Skeletal muscle tissue (tissue), 4 donors: Measurements from ENCODE around the gene NFE2L2. TPM values are rescaled to one million over a fixed set of nuclear protein-coding genes. Genes with fewer than 3 reads are reported as not detected.

Source experiments
- H3K27ac ChIP-seq: one replicate; pipeline ENCODE4 v1.7.0; 2013; ENCODE audit warnings: mild to moderate bottlenecking, low read depth, low read length, inconsistent platforms
- H3K27me3 ChIP-seq, 3 donors: one replicate each; pipeline ENCODE4 v1.7.0; 2013; ENCODE audit warnings: low read length in 3 of 3; ENCODE audit not compliant: control insufficient read depth in 3 of 3, insufficient read depth in 3 of 3
- H3K36me3 ChIP-seq, 3 donors: one replicate each; pipeline ENCODE4 v1.7.0; 2013; ENCODE audit warnings: low read length in 3 of 3; ENCODE audit not compliant: control insufficient read depth in 3 of 3, insufficient read depth in 3 of 3
- H3K4me1 ChIP-seq, 3 donors: one replicate each; pipeline ENCODE4 v1.7.0; 2013; ENCODE audit warnings: low read length in 3 of 3, mild to moderate bottlenecking in 3 of 3; ENCODE audit not compliant: control insufficient read depth in 3 of 3, insufficient read depth in 3 of 3
- H3K4me3 ChIP-seq, 3 donors: one replicate each; pipeline ENCODE4 v1.7.0; 2013; ENCODE audit warnings: low read length in 3 of 3
- H3K9ac ChIP-seq, 3 donors: one replicate each; pipeline ENCODE4 v1.7.0; 2013; ENCODE audit warnings: low read length in 3 of 3, mild to moderate bottlenecking in 3 of 3, moderate library complexity in 2 of 3, low read depth in 1 of 3
- H3K9me3 ChIP-seq, 3 donors: one replicate each; pipeline ENCODE4 v1.7.0; 2013; ENCODE audit warnings: low read length in 3 of 3; ENCODE audit not compliant: control insufficient read depth in 3 of 3
- total RNA-seq: library from RNA; depleted of rRNA; stranded (reverse); fragments of >200 nt; gene quantifications from one replicate; pipeline ENCODE4 v1.2.3, GENCODE V29; 2014
- donor health status: Osteomylitis.

Gene NFE2L2
- total RNA-seq, 1 donor from 2014 or later = 21.4 TPM

- H3K4me3 ChIP-seq = peak overlapping the region in 2 of 3 donors; percentile 24 to 41
- peaks cover 0 to 3% (median 0%) of the 10 kb centered on the region in 3 donors for H3K36me3 ChIP-seq
- peaks cover 28 to 54% (median 38%) of the 10 kb centered on the region in 3 donors for H3K4me1 ChIP-seq
- H3K9me3 ChIP-seq = no peaks in the 10 kb centered on the region
- peak overlapping the region; percentile 4 for H3K27ac ChIP-seq
- H3K27me3 ChIP-seq = no peaks in the 10 kb centered on the region
- H3K9ac ChIP-seq = peak overlapping the region in 2 of 3 donors; percentile 16 to 55
Observed at GRCh38 chr2:177260379-177260778, 4.1 kb downstream of the NFE2L2 start.

GRCh38 chr2:177258059-177258458 lies 6.5 kb downstream of the NFE2L2 start:
- H3K9me3 ChIP-seq = no peaks in the 10 kb centered on the region
- peaks cover 0 to 3% (median 0%) of the 10 kb centered on the region in 3 donors for H3K36me3 ChIP-seq
- no peak overlapping the region for H3K27ac ChIP-seq
- no peak overlapping the region for H3K9ac ChIP-seq
- H3K4me1 ChIP-seq = peaks cover 44 to 70% (median 54%) of the 10 kb centered on the region in 3 donors
- no peak overlapping the region for H3K4me3 ChIP-seq
- no peaks in the 10 kb centered on the region for H3K27me3 ChIP-seq

- no peak overlapping the region for H3K4me3 ChIP-seq
- peaks cover 0 to 3% (median 0%) of the 10 kb centered on the region in 3 donors for H3K36me3 ChIP-seq
- H3K27ac ChIP-seq = peak overlapping the region; percentile 2
- H3K9me3 ChIP-seq = no peaks in the 10 kb centered on the region
- peaks cover 50 to 76% (median 60%) of the 10 kb centered on the region in 3 donors for H3K4me1 ChIP-seq
- peak overlapping the region in 1 of 3 donors; percentile 8 for H3K9ac ChIP-seq
- H3K27me3 ChIP-seq = no peaks in the 10 kb centered on the region
Observed at GRCh38 chr2:177257471-177257870, 7.1 kb downstream of the NFE2L2 start.

- Histone ChIP-seq H3K9me3 (no peaks in the 10 kb centered on the region), H3K9ac (no peak overlapping the region), H3K27me3 (no peaks in the 10 kb centered on the region), H3K36me3 (peaks cover 0 to 3% (median 0%) of the 10 kb centered on the region in 3 donors), H3K4me3 (peak overlapping the region in 1 of 3 donors; percentile 15), H3K27ac (peak overlapping the region; percentile 2), H3K4me1 (peaks cover 57 to 77% (median 68%) of the 10 kb centered on the region in 3 donors)
Observed at GRCh38 chr2:177256695-177257094, 7.8 kb downstream of the NFE2L2 start.

- Histone ChIP-seq H3K9ac (no peak overlapping the region), H3K9me3 (no peaks in the 10 kb centered on the region), H3K4me1 (peaks cover 58 to 76% (median 68%) of the 10 kb centered on the region in 3 donors), H3K4me3 (no peak overlapping the region), H3K36me3 (peaks cover 0 to 3% (median 0%) of the 10 kb centered on the region in 3 donors), H3K27ac (no peak overlapping the region), H3K27me3 (no peaks in the 10 kb centered on the region)
Observed at GRCh38 chr2:177256026-177256425, 8.5 kb downstream of the NFE2L2 start.

GRCh38 chr2:177255227-177255601 lies 9.3 kb downstream of the NFE2L2 start:
- no peak overlapping the region for H3K9ac ChIP-seq
- no peak overlapping the region for H3K4me3 ChIP-seq
- no peak overlapping the region for H3K27ac ChIP-seq
- peaks cover 64 to 79% (median 67%) of the 10 kb centered on the region in 3 donors for H3K4me1 ChIP-seq
- no peaks in the 10 kb centered on the region for H3K27me3 ChIP-seq
- peaks cover 0 to 3% (median 0%) of the 10 kb centered on the region in 3 donors for H3K36me3 ChIP-seq
- no peaks in the 10 kb centered on the region for H3K9me3 ChIP-seq

GRCh38 chr2:177254433-177255226 lies 9.9 kb downstream of the NFE2L2 start:
- Histone ChIP-seq H3K4me1 (peaks cover 65 to 82% (median 67%) of the 10 kb centered on the region in 3 donors), H3K9me3 (no peaks in the 10 kb centered on the region), H3K9ac (peak overlapping the region in 1 of 3 donors; percentile 17), H3K27ac (peak overlapping the region; percentile 15), H3K27me3 (no peaks in the 10 kb centered on the region), H3K36me3 (peaks cover 0 to 3% (median 0%) of the 10 kb centered on the region in 3 donors), H3K4me3 (peak overlapping the region in 1 of 3 donors; percentile 31)

GRCh38 chr2:177253704-177254103 lies 10.8 kb downstream of the NFE2L2 start:
- Histone ChIP-seq H3K4me1 (peaks cover 68 to 77% (median 68%) of the 10 kb centered on the region in 3 donors), H3K36me3 (peaks cover 0 to 3% (median 0%) of the 10 kb centered on the region in 3 donors), H3K9me3 (no peaks in the 10 kb centered on the region), H3K9ac (no peak overlapping the region), H3K27ac (no peak overlapping the region), H3K27me3 (no peaks in the 10 kb centered on the region), H3K4me3 (no peak overlapping the region)

GRCh38 chr2:177252808-177253531 lies 11.6 kb downstream of the NFE2L2 start:
- Histone ChIP-seq H3K4me1 (peaks cover 70 to 82% (median 70%) of the 10 kb centered on the region in 3 donors), H3K9me3 (no peaks in the 10 kb centered on the region), H3K36me3 (peaks cover 0 to under 1% (median 0%) of the 10 kb centered on the region in 3 donors), H3K9ac (no peak overlapping the region), H3K27ac (peak overlapping the region; percentile 83), H3K27me3 (no peaks in the 10 kb centered on the region), H3K4me3 (peak overlapping the region; percentile 6 to 30 (median 7))
